Mucosa of gallbladder (tissue), 1 donor: ENCODE results near the gene CALHM3. TPM values are rescaled to one million over a fixed set of nuclear protein-coding genes. Genes with fewer than 3 reads are reported as not detected.

ENCODE experiments used
- total RNA-seq: library from RNA; stranded (reverse); gene quantifications from one replicate; pipeline ENCODE4 v1.2.1, GENCODE V29; 2021
- donor health status: DM: no; HTN: no; CAD: no.

The CALHM3 gene
- total RNA-seq, 1 donor from 2014 or later, result not detected

Other genes with a start within 250 kb of the CALHM3 start
- 0.09 TPM for gene RPEL1, start 233.4 kb downstream of the CALHM3 start, total RNA-seq
- gene INA, start 202.1 kb downstream of the CALHM3 start, total RNA-seq, result 0.40 TPM
- 5.2 TPM for gene PCGF6, start 128.1 kb downstream of the CALHM3 start, total RNA-seq
- 4.1 TPM for gene TAF5, start 111.3 kb downstream of the CALHM3 start, total RNA-seq
- gene ATP5MK, start 82.8 kb downstream of the CALHM3 start, total RNA-seq, result 309 TPM
- 19.5 TPM for gene PDCD11, start 82.6 kb downstream of the CALHM3 start, total RNA-seq
- 24.8 TPM for gene CALHM2, start 26.9 kb downstream of the CALHM3 start, total RNA-seq
- gene CALHM1, start 20.3 kb downstream of the CALHM3 start, total RNA-seq, result not detected
- gene NEURL1, start 14.5 kb upstream of the CALHM3 start, total RNA-seq, result 4.9 TPM